ENCODE data around the gene KLF5.

KLF5 gene

GRCh38 chr13:73059460-73060250 is 850 bp downstream of the KLF5 start:
- DNase-seq (ENCODE audit: low read depth in 2 of 2) = peak; percentile 7 to 30

GRCh38 chr13:73060251-73061160 is 1.7 kb downstream of the KLF5 start:
- DNase-seq (ENCODE audit: low read depth in 2 of 2) = no peak

- DNase-seq (ENCODE audit: low read depth in 2 of 2) = no peak
Observed at GRCh38 chr13:73061473-73061872, 2.7 kb downstream of the KLF5 start.

- no peak for DNase-seq (ENCODE audit: low read depth in 2 of 2)
Observed at GRCh38 chr13:73061876-73062275, 3.1 kb downstream of the KLF5 start.

- no peak for DNase-seq (ENCODE audit: low read depth in 2 of 2)
Observed at GRCh38 chr13:73062468-73062867, 3.7 kb downstream of the KLF5 start.

DNA sequence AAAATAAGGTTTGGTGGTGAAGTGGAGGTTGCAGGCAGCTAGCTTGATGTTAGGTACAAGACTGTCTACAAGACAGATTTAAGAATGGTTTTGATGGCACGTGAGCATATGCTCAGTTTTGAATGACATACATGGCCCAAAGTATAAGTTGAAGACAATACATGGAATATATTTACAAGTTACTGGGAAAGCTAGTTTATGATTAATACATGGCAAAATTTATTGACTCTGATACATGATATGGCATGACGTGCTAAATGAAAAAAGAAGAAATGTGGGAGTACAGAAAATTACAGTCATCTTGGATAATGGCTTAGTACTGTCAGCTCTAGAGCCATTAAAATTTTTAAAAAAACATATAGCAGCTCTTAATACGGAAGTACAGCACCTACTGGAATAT is 4.4 kb downstream of the KLF5 start:
- no peak for DNase-seq (ENCODE audit: low read depth in 2 of 2)

- no peak for DNase-seq (ENCODE audit: low read depth in 2 of 2)
Observed at GRCh38 chr13:73065036-73065435, 6.2 kb downstream of the KLF5 start.

- DNase-seq (ENCODE audit: low read depth in 2 of 2) = no peak
Observed at GRCh38 chr13:73065665-73066340, 7.0 kb downstream of the KLF5 start.

GRCh38 chr13:73069206-73069805 is 10.5 kb downstream of the KLF5 start:
- DNase-seq (ENCODE audit: low read depth in 2 of 2) = no peak

- no peak for DNase-seq (ENCODE audit: low read depth in 2 of 2)
Observed at GRCh38 chr13:73070451-73071098, 11.8 kb downstream of the KLF5 start.

DNA sequence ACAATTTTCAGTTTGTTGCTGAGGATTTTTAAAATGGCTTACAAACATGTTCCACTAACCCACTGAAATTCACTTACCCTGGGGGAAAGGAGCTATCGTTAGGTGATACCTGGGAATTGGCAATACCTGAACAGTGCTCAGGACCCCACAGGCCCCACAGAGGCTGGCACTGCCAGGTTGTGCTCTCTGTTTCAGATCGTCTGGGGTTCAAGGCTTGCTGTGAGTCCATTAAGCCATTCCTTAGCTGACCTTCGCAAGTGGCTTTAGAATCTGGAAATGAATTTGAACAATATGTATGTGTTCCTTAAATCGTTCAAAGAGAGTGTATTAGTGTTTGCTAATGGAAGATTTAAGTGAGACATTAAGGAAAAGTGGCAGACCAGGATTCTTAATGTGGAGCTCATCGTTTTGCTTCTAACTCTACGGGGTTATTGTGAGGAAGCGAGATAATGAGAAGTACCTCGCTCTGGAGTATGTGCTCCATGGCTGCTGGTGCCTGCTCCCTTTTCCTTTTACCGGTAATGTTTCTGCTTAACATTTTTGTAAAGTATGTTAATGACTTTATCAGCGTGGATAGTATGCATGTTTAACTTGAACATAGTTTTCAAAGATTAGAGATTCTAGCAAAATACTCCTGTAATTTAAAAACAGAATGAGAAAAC is 13.6 kb downstream of the KLF5 start:
- no peak for DNase-seq (ENCODE audit: low read depth in 2 of 2)

- no peak for DNase-seq (ENCODE audit: low read depth in 2 of 2)
Observed at GRCh38 chr13:73073050-73073449, 14.2 kb downstream of the KLF5 start.

- DNase-seq (ENCODE audit: low read depth in 2 of 2) = no peak
Observed at GRCh38 chr13:73074014-73074413, 15.2 kb downstream of the KLF5 start.

GRCh38 chr13:73074926-73075325 is 16.1 kb downstream of the KLF5 start:
- no peak for DNase-seq (ENCODE audit: low read depth in 2 of 2)

DNA sequence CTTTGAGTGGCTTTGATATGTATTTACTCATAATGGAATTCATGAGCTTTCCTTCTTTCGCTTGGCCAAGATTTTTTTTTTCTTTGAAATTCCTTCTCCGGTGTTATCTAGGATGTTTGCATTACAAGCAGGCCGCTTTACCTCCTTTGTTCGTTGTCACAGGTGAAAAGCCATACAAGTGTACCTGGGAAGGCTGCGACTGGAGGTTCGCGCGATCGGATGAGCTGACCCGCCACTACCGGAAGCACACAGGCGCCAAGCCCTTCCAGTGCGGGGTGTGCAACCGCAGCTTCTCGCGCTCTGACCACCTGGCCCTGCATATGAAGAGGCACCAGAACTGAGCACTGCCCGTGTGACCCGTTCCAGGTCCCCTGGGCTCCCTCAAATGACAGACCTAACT is 16.7 kb downstream of the KLF5 start:
- no peak for DNase-seq (ENCODE audit: low read depth in 2 of 2)

DNA sequence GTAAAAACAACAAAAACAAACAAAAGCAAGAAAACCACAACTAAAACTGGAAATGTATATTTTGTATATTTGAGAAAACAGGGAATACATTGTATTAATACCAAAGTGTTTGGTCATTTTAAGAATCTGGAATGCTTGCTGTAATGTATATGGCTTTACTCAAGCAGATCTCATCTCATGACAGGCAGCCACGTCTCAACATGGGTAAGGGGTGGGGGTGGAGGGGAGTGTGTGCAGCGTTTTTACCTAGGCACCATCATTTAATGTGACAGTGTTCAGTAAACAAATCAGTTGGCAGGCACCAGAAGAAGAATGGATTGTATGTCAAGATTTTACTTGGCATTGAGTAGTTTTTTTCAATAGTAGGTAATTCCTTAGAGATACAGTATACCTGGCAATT is 17.1 kb downstream of the KLF5 start:
- no peak for DNase-seq (ENCODE audit: low read depth in 2 of 2)

DNA sequence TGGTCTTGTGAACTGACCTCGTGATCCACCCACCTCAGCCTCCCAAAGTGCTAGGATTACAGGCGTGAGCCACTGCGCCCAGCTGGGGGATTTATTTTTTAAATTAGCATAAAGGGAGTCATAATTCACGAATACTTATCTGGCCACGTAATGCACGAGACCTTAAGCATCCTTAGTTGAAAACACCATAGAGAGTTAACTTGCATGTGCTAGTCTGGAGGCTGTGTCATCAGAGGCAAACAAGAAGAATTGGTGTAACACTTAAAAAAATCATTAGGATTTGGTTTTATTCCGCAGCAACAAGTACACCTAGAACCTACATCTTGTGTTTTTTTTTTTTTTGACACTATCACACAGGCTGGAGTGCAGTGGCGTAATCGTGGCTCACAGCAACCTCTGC is 19.1 kb downstream of the KLF5 start:
- no peak for DNase-seq (ENCODE audit: low read depth in 2 of 2)

DNA sequence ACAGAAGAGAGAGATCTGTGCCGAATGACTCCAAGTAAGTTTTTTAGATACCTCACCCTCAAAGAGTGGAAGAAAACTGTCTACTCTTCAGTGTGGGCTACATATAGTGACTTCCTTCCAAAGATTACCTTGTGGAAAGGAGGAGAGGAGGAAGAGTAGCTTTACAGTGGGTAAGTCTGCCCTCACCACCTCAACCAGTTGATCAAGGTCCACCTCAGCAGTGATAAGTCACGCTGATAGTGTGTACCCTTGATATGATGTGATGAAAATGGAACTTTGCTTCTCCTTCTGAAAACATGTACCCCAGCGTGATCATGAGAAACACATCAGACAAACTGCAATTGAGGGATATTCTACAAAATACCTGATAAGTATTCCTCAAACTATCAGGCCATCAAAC is 20.6 kb downstream of the KLF5 start:
- DNase-seq (ENCODE audit: low read depth in 2 of 2) = no peak

- no peak for DNase-seq (ENCODE audit: low read depth in 2 of 2)
Observed at GRCh38 chr13:73081256-73081915, 22.6 kb downstream of the KLF5 start.

DNA sequence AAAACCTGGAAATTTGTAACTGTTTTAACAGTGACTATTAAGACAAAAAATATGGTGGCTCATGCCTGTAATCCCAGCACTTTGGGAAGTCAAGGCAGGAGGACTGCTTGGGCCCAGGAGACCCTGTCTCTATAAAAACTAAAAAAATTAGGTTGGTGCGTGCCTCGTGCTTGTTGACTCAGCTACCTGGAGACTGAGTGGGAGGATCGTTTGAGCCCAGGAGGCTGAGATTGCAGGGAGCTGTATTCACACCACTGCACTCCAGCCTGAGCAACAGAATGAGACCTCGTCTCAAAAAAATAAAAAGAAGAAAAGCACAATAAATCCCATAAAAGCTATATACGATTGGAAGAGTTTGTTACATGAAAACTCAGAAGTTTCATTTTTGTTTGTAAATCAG is 23.7 kb downstream of the KLF5 start:
- DNase-seq (ENCODE audit: low read depth in 2 of 2) = no peak

Measured in stimulated activated CD8-positive, alpha-beta memory T cell treated with anti-CD3 and anti-CD28 coated beads, Interleukin-2, amount 100 ng/mL, for 48 hours (primary cell).